A673 (cell line): Measurements from ENCODE around the gene UXS1. TPM values are rescaled to one million over a fixed set of nuclear protein-coding genes. Genes with fewer than 3 reads are reported as not detected.

Source experiments
- BruUV-seq: library from RNA; stranded (reverse); fragments of 400-500 nt; replicated peaks from 2 replicates; lab custom pipeline; 2021; lab: Mats Ljungman, UMichigan
- CTCF ChIA-PET: fragments of 300-600 bp; sonication (Branson Sonifier 250); formaldehyde crosslinking; loops from one replicate; lab custom pipeline; 2022; ENCODE audit warnings: antibody characterized with exemption; lab: Charles Lee
- POLR2A ChIA-PET: fragments of 300-600 bp; sonication (Branson Sonifier 250); formaldehyde crosslinking; loops from one replicate; lab custom pipeline; 2022; ENCODE audit warnings: antibody characterized with exemption; ENCODE audit not compliant: low non-redundant PET; lab: Charles Lee
- DNase-seq: peaks from one replicate; pipeline ENCODE4 v3.0.0-alpha.2; 2015; ENCODE audit warnings: low spot score
- H3K27ac ChIP-seq: fragments of 200-600 bp; sonication (generic); 2 replicates; pipeline ENCODE4 v1.5.1; 2016; ENCODE audit warnings: mixed run types, low read depth, mild to moderate bottlenecking, mixed read lengths, antibody characterized with exemption, low read length; ENCODE audit not compliant: poor library complexity, severe bottlenecking
- H3K27me3 ChIP-seq: fragments of 200-600 bp; sonication (generic); replicated peaks from 2 replicates; pipeline ENCODE4 v1.6.1; 2017; ENCODE audit warnings: mixed run types, low read depth, mild to moderate bottlenecking, mixed read lengths, antibody characterized with exemption, low read length; ENCODE audit not compliant: insufficient read depth, poor library complexity
- H3K36me3 ChIP-seq: fragments of 200-600 bp; sonication (generic); 2 replicates; pipeline ENCODE4 v1.6.1; 2016; ENCODE audit warnings: mixed run types, mild to moderate bottlenecking, mixed read lengths, antibody characterized with exemption, low read length; ENCODE audit not compliant: insufficient read depth, poor library complexity, severe bottlenecking
- H3K4me1 ChIP-seq: fragments of 200-600 bp; sonication (generic); 2 replicates; pipeline ENCODE4 v1.6.1; 2017; ENCODE audit warnings: mixed run types, mild to moderate bottlenecking, mixed read lengths, antibody characterized with exemption, low read length; ENCODE audit not compliant: insufficient read depth, poor library complexity, severe bottlenecking
- H3K4me3 ChIP-seq: fragments of 200-600 bp; sonication (generic); 2 replicates; pipeline ENCODE4 v1.5.1; 2016; ENCODE audit warnings: low read depth, mixed run types, mild to moderate bottlenecking, mixed read lengths, low read length; ENCODE audit not compliant: poor library complexity, severe bottlenecking
- H3K9me3 ChIP-seq: fragments of 200-600 bp; sonication (generic); 2 replicates; pipeline ENCODE4 v1.6.1; 2016; ENCODE audit warnings: mixed run types, low read depth, mild to moderate bottlenecking, mixed read lengths, antibody characterized with exemption, low read length; ENCODE audit not compliant: poor library complexity, severe bottlenecking
- EZH2 ChIP-seq: fragments of 200-600 bp; sonication (generic); IDR thresholded peaks from 2 replicates; pipeline ENCODE4 v1.6.1; 2017; ENCODE audit warnings: borderline replicate concordance, low read depth, mild to moderate bottlenecking, mixed read lengths, antibody characterized with exemption, low read length; ENCODE audit not compliant: poor library complexity, severe bottlenecking
- intact Hi-C: fragments of 100-400 bp; cut with micrococcal nuclease; formaldehyde crosslinking; loops from one replicate; pipeline ENCODE4 v1.10.0; 2022; ENCODE audit not compliant: unreplicated experiment
- total RNA-seq: library from RNA; stranded (reverse); gene quantifications from 2 replicates; pipeline ENCODE4 v1.2.3, GENCODE V29; 2021
- TF ChIP-seq, protein P1 (sequence below): fragments of 300-800, 200-600 bp; sonication (generic); conservative IDR thresholded peaks from 2 replicates; pipeline ENCODE4 v1.5.1; 2017; ENCODE audit warnings: low read depth, mild to moderate bottlenecking, antibody characterized with exemption, low read length, moderate library complexity, mixed read lengths

The UXS1 gene
- total RNA-seq, 1 experiment from 2014 or later, result 48.6 TPM

DNA sequence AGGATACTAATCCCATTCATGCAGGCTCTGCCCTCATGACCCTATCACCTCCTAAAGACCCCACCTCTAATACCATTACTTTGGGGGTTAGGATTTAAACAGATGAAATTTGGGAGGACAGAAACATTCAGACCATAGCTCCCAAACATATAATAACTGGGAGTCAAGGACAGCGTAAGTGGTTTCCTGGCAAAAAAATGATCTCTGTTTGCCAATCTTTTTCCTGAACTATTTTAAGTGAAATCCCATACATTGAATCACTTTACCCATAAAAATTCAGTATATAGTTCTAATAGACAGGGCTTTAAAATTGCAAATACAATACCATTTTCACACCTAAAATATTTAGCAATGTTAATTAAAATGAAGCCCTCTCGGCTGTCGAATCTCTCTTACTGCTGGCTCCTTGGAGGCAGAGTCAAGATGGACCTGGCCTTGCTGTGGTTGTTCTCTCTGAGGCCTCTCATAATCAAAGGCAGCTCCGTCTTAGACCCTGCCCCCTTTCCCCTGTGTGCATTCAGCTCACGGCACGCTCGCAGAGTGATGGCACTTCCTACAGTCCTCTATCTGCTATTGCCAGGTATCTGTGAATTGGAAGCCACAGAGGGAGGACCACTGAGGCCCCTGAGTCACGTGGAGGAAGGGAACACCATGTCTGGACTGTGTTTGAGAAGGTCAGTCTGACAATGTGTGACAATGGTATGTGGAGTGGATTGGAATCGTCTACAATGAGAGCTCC, 132.3 kb downstream of the UXS1 start:
- Histone ChIP-seq H3K27me3 (peaks cover 17% of the 10 kb centered on the region), H3K9me3 (no peaks in the 10 kb centered on the region), H3K36me3 (no peaks in the 10 kb centered on the region), H3K4me1 (no peaks in the 10 kb centered on the region), H3K4me3 (no peak overlapping the region), H3K27ac (no peak overlapping the region)
- intact Hi-C loops, result no loop called here
- CTCF ChIA-PET, result no interaction called here
- POLR2A ChIA-PET, result no interaction called here
- TF ChIP-seq EZH2, result no peak
- TF ChIP-seq, protein P1, sequence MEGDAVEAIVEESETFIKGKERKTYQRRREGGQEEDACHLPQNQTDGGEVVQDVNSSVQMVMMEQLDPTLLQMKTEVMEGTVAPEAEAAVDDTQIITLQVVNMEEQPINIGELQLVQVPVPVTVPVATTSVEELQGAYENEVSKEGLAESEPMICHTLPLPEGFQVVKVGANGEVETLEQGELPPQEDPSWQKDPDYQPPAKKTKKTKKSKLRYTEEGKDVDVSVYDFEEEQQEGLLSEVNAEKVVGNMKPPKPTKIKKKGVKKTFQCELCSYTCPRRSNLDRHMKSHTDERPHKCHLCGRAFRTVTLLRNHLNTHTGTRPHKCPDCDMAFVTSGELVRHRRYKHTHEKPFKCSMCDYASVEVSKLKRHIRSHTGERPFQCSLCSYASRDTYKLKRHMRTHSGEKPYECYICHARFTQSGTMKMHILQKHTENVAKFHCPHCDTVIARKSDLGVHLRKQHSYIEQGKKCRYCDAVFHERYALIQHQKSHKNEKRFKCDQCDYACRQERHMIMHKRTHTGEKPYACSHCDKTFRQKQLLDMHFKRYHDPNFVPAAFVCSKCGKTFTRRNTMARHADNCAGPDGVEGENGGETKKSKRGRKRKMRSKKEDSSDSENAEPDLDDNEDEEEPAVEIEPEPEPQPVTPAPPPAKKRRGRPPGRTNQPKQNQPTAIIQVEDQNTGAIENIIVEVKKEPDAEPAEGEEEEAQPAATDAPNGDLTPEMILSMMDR, result no peak
- no TSS peak for BruUV-seq
- DNase-seq, result no peak

DNA sequence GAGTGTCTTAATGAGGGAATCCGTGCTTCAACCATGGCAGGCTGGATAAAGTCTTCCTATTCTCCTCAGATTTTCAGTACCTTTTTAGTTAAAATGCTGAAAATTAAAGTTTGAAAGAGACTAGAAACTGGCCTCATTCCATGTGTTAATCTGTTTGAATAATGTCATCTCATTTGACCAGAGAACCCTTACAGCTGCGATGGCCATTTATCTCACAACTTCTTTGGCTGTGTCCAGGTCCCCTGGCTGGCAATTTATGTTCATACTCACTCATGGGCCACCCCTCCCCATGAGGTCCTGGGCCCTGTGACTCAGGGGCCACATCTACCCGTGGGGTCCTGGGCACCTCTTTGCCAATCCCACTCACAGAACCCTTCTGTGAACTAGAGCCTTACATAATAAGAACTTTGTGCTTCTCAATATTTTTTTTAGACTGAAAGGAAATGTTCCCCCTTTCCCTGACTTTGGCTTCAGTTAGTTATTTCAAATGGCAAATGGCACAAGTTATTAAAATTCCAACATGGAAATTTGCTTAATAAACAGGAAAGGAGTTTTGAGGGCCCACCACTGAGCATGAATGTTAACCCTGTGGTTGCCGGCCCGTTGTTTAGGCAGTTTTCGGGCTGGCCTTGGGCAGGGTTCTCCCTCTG, 134.6 kb downstream of the UXS1 start:
- Histone ChIP-seq H3K27me3 (no peaks in the 10 kb centered on the region), H3K36me3 (no peaks in the 10 kb centered on the region), H3K9me3 (no peaks in the 10 kb centered on the region), H3K27ac (no peak overlapping the region), H3K4me1 (no peaks in the 10 kb centered on the region), H3K4me3 (no peak overlapping the region)
- POLR2A ChIA-PET, result no interaction called here
- intact Hi-C loops, result no loop called here
- BruUV-seq, result no TSS peak
- CTCF ChIA-PET, result no interaction called here
- TF ChIP-seq EZH2, result no peak
- TF ChIP-seq, protein P1, result no peak
- DNase-seq, result no peak

DNA sequence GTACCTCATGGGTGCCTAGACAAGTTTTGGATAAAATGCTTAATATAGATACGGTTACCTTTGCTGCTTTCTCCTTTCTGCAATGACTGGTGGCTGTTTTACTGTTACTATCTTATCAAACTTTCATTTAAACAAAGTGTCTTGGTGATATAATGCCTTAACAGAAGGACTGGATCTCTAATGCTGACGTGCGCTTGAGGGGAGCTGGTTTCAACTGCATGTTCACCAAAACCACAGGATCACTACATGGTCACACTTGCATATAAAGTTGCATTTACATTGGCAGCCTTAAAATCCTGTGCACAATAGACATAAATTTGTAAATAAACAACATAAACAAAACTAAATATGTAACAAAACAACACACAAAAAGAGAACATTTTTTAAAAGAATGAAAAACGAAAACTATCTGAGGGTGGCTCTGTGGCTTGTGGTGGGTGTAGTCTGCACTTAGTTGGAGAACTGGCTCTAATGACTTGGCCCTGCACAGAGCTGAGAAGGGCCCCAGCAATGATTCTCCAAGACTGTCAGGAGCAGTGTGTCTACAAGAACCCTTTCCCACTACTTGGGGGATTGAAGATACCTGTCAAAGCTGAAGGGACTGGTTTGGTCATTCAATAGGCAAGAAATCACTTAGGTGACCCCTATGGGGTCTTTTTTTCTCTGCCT, 135.5 kb downstream of the UXS1 start:
- DNase-seq, result no peak
- Histone ChIP-seq H3K27me3 (no peaks in the 10 kb centered on the region), H3K4me1 (no peaks in the 10 kb centered on the region), H3K27ac (no peak overlapping the region), H3K4me3 (no peak overlapping the region), H3K9me3 (no peaks in the 10 kb centered on the region), H3K36me3 (no peaks in the 10 kb centered on the region)
- no TSS peak for BruUV-seq
- TF ChIP-seq, protein P1, result no peak
- no peak for TF ChIP-seq EZH2
- ChIA-PET POLR2A (no interaction called here), CTCF (no interaction called here)
- intact Hi-C loops, result no loop called here
